B cell (primary cell): ENCODE measurements around the gene EPX. TPM values are rescaled to one million over a fixed set of nuclear protein-coding genes. Genes with fewer than 3 reads are reported as not detected.

Experiments
- ATAC-seq: fragments of 200-7000 bp; cut with Tn5 transposase; one replicate; pipeline ENCODE4 v1.10.0; 2021; ENCODE audit warnings: low read depth, mild to moderate bottlenecking, moderate number of reproducible peaks, moderate library complexity
- CTCF ChIA-PET: fragments of 350-600 bp; sonication (Branson Sonifier 250); formaldehyde crosslinking; loops from one replicate; lab custom pipeline; 2021; ENCODE audit warnings: antibody characterized with exemption, inconsistent platforms; lab: Charles Lee
- POLR2A ChIA-PET: fragments of 350-600 bp; sonication (Branson Sonifier 250); formaldehyde crosslinking; loops from one replicate; lab custom pipeline; 2021; ENCODE audit warnings: antibody characterized with exemption; lab: Charles Lee
- DNase-seq: peaks from one replicate; pipeline ENCODE4 v3.0.0; 2013
- H2AFZ ChIP-seq: 2 replicates; pipeline ENCODE4 v1.6.1; 2012; ENCODE audit warnings: mild to moderate bottlenecking, low read depth, low read length; ENCODE audit not compliant: insufficient read depth, poor library complexity, severe bottlenecking
- H3K27ac ChIP-seq, 2 donors: 1 replicate in 1 of 2; 2 replicates in 1 of 2; pipeline ENCODE4 v1.5.1; 2012 to 2013; ENCODE audit warnings: low read length in 2 of 2, mild to moderate bottlenecking in 2 of 2, moderate library complexity in 1 of 2
- H3K27me3 ChIP-seq, 4 experiments: fragments of 200-600 bp in 1 of 4; sonication (generic) in 1 of 4; replicated peaks in 1 of 4; 1 replicate in 2 of 4; 2 replicates in 2 of 4; pipeline versions ENCODE4 v1.6.1 to v1.7.0; 2013 to 2016; ENCODE audit warnings: low read length in 3 of 4, mild to moderate bottlenecking in 2 of 4, mixed read lengths in 1 of 4, moderate library complexity in 1 of 4; ENCODE audit not compliant: insufficient read depth in 4 of 4, control insufficient read depth in 3 of 4; ENCODE audit errors: control extremely low read depth in 1 of 4
- H3K36me3 ChIP-seq, 2 experiments: replicated peaks in 1 of 2; 1 replicate in 1 of 2; 2 replicates in 1 of 2; pipeline versions ENCODE4 v1.6.1 to v1.7.1; 2013; ENCODE audit warnings: low read length in 1 of 2; ENCODE audit not compliant: insufficient read depth in 2 of 2, control insufficient read depth in 1 of 2; ENCODE audit errors: control extremely low read depth in 1 of 2, extremely low read depth in 1 of 2
- H3K4me1 ChIP-seq, 2 donors: fragments of 200-600 bp in 1 of 2; sonication (generic) in 1 of 2; 1 replicate in 1 of 2; 2 replicates in 1 of 2; pipeline versions ENCODE4 v1.5.1 to v1.6.1; 2013 to 2017; ENCODE audit warnings: low read length in 2 of 2; ENCODE audit not compliant: control insufficient read depth in 2 of 2, insufficient read depth in 2 of 2
- H3K4me2 ChIP-seq: replicated peaks from 2 replicates; pipeline ENCODE3; 2012; ENCODE audit warnings: mild to moderate bottlenecking, low read depth, low read length; ENCODE audit not compliant: poor library complexity, severe bottlenecking
- H3K4me3 ChIP-seq, 5 experiments: fragments of 200-600 bp in 1 of 5; sonication (generic) in 1 of 5; 1 replicate in 3 of 5; 2 replicates in 2 of 5; pipeline versions ENCODE4 v1.5.1 to v1.7.0; 2011 to 2016; ENCODE audit warnings: low read length in 4 of 5, mild to moderate bottlenecking in 4 of 5, low read depth in 2 of 5, control low read depth in 1 of 5, moderate library complexity in 1 of 5; ENCODE audit not compliant: insufficient read depth in 1 of 5; ENCODE audit errors: control extremely low read depth in 1 of 5, extremely low read depth in 1 of 5
- H3K79me2 ChIP-seq: fragments of 200-600 bp; sonication (generic); one replicate; pipeline ENCODE4 v1.6.0; 2016; ENCODE audit warnings: low read length; ENCODE audit not compliant: control insufficient read depth, insufficient read depth
- H3K9ac ChIP-seq: fragments of 200-600 bp; sonication (generic); 2 replicates; pipeline ENCODE4 v1.6.1; 2017; ENCODE audit warnings: mild to moderate bottlenecking, low read length, moderate library complexity
- H3K9me3 ChIP-seq, 3 donors: one replicate each; pipeline versions ENCODE4 v1.6.1 to v1.7.1; 2013; ENCODE audit warnings: low read length in 2 of 3; ENCODE audit not compliant: control insufficient read depth in 2 of 3, insufficient read depth in 1 of 3; ENCODE audit errors: control extremely low read depth in 1 of 3
- H4K20me1 ChIP-seq: 2 replicates; pipeline ENCODE4 v1.6.0; 2012; ENCODE audit warnings: mild to moderate bottlenecking, low read length; ENCODE audit not compliant: insufficient read depth, control insufficient read depth, poor library complexity, severe bottlenecking
- H3K27ac Mint-ChIP-seq: one replicate; pipeline ENCODE4 v1.8.0; 2021; ENCODE audit warnings: mixed read lengths
- H3K27me3 Mint-ChIP-seq: one replicate; pipeline ENCODE4 v1.8.0; 2021; ENCODE audit warnings: mixed read lengths
- H3K4me1 Mint-ChIP-seq: one replicate; pipeline ENCODE4 v1.8.0; 2021; ENCODE audit warnings: mixed read lengths
- H3K4me3 Mint-ChIP-seq: one replicate; pipeline ENCODE4 v1.8.0; 2021; ENCODE audit warnings: mixed read lengths
- H3K9me3 Mint-ChIP-seq: one replicate; pipeline ENCODE4 v1.8.0; 2022; ENCODE audit warnings: mixed read lengths; ENCODE audit not compliant: insufficient read depth
- CTCF ChIP-seq: fragments of 200-600 bp; IDR thresholded peaks from one replicate; pipeline ENCODE4 v1.8.0; 2022; ENCODE audit warnings: antibody characterized with exemption, mild to moderate bottlenecking
- EZH2 ChIP-seq: IDR thresholded peaks from 2 replicates; pipeline ENCODE4 v1.6.1; 2012; ENCODE audit warnings: borderline replicate concordance, low read depth, mild to moderate bottlenecking, moderate library complexity, low read length; ENCODE audit not compliant: insufficient read depth, poor library complexity, severe bottlenecking
- WGBS: methylation state at CpG from one replicate; pipeline ENCODE4 v1.1.5; 2013; ENCODE audit warnings: missing lambda C conversion rate; ENCODE audit not compliant: insufficient coverage; 5-methylcytosine and 5-hydroxymethylcytosine counted together
- intact Hi-C: fragments of 100-400 bp; cut with micrococcal nuclease; formaldehyde crosslinking; loops from one replicate; pipeline ENCODE4 v1.10.0; 2022
- polyA plus RNA-seq: library from polyadenylated mRNA; depleted of rRNA; stranded (reverse); fragments of >200 nt; gene quantifications from 2 replicates; pipeline ENCODE4 v1.2.3, GENCODE V29; 2012
- total RNA-seq, 2 donors: library from RNA; stranded (reverse); fragments of 120-200 nt in 1 of 2; gene quantifications; 1 replicate in 1 of 2; 2 replicates in 1 of 2; pipeline versions ENCODE4 v1.2.3 to v1.2.4, GENCODE V29; 2013 to 2022

EPX gene
- total and polyA plus RNA-seq, 2 donors (not counting 1 experiment from before 2014, with no cell fraction given), result not detected

- Histone ChIP-seq H3K9ac (no peak overlapping the region), H3K4me3 (no peak overlapping the region), H3K4me2 (no peak overlapping the region), H3K27me3 (peaks cover 0 to 2% (median 0%) of the 10 kb centered on the region in 4 experiments), H3K36me3 (peaks cover 0 to under 1% of the 10 kb centered on the region in 2 experiments), H3K27ac (no peak overlapping the region), H4K20me1 (no peaks in the 10 kb centered on the region), H2AFZ (no peak overlapping the region), H3K4me1 (peaks cover 0 to 5% of the 10 kb centered on the region in 2 donors), H3K79me2 (no peaks in the 10 kb centered on the region), H3K9me3 (no peaks in the 10 kb centered on the region)
- peaks cover 18% of the 10 kb centered on the region for H3K27me3 Mint-ChIP-seq
- no peak overlapping the region for H3K4me3 Mint-ChIP-seq
- ATAC-seq, result no peak
- intact Hi-C loops, result no loop called here
- ChIA-PET CTCF (interaction anchor here (1.4 to 4.6 kb wide), 3 partner anchors 8 to 47 kb away, joined by 4 to 29 read pairs (median 6); no protein-coding TSS in a partner anchor), POLR2A (no interaction called here)
- TF ChIP-seq EZH2, result no peak
- TF ChIP-seq CTCF, result no peak
- H3K27ac Mint-ChIP-seq, result no peak overlapping the region
- peaks cover 3% of the 10 kb centered on the region for H3K4me1 Mint-ChIP-seq
- no peak for DNase-seq
- H3K9me3 Mint-ChIP-seq, result no peaks in the 10 kb centered on the region
- 88% methylated on average over 7 of the region's 7 CpGs for WGBS
Measured at GRCh38 chr17:58202859-58203258, 10.3 kb downstream of the EPX start.

- CTCF ChIA-PET, result no interaction called here
- no peak overlapping the region for H3K4me3 Mint-ChIP-seq
- Histone ChIP-seq H3K79me2 (no peaks in the 10 kb centered on the region), H3K36me3 (peaks cover 0 to 3% of the 10 kb centered on the region in 2 experiments), H3K9me3 (no peaks in the 10 kb centered on the region), H2AFZ (no peak overlapping the region), H4K20me1 (no peaks in the 10 kb centered on the region), H3K9ac (no peak overlapping the region), H3K27me3 (no peaks in the 10 kb centered on the region), H3K27ac (no peak overlapping the region), H3K4me1 (peaks cover 0 to 5% of the 10 kb centered on the region in 2 donors), H3K4me2 (no peak overlapping the region), H3K4me3 (no peak overlapping the region)
- no peak for ATAC-seq
- WGBS, result 100% methylated on average over 3 of the region's 5 CpGs
- POLR2A ChIA-PET, result no interaction called here
- H3K27me3 Mint-ChIP-seq, result peaks cover 3% of the 10 kb centered on the region
- no peak overlapping the region for H3K27ac Mint-ChIP-seq
- intact Hi-C loops, result no loop called here
- no peak for TF ChIP-seq CTCF
- TF ChIP-seq EZH2, result no peak
- no peak for DNase-seq
- no peaks in the 10 kb centered on the region for H3K9me3 Mint-ChIP-seq
- H3K4me1 Mint-ChIP-seq, result peaks cover 3% of the 10 kb centered on the region
Measured at GRCh38 chr17:58204796-58205195, 12.3 kb downstream of the EPX start.
